Neural crest cell (in vitro differentiated cells): ENCODE measurements around the gene SASH1. TPM values are rescaled to one million over a fixed set of nuclear protein-coding genes. Genes with fewer than 3 reads are reported as not detected.

Experiments used
- DNase-seq: peaks from one replicate; pipeline ENCODE4 v3.0.0; 2021; ENCODE audit warnings: low read depth, mixed read lengths, low spot score
- H3K27ac Mint-ChIP-seq: one replicate; pipeline ENCODE4 v1.8.0; 2021; ENCODE audit warnings: mild to moderate bottlenecking, mixed read lengths; ENCODE audit not compliant: unreplicated experiment
- H3K27me3 Mint-ChIP-seq: 2 replicates; pipeline ENCODE4 v1.8.0; 2021; ENCODE audit warnings: low read depth, mild to moderate bottlenecking, mixed read lengths
- H3K36me3 Mint-ChIP-seq: 2 replicates; pipeline ENCODE4 v1.8.0; 2021; ENCODE audit warnings: low read depth, mild to moderate bottlenecking, mixed read lengths
- H3K4me1 Mint-ChIP-seq: 2 replicates; pipeline ENCODE4 v1.8.0; 2021; ENCODE audit warnings: mixed read lengths
- H3K4me3 Mint-ChIP-seq: one replicate; pipeline ENCODE4 v1.8.0; 2021; ENCODE audit warnings: mild to moderate bottlenecking, mixed read lengths
- H3K9me3 Mint-ChIP-seq: 2 replicates; pipeline ENCODE4 v1.8.0; 2021; ENCODE audit warnings: mixed read lengths
- total RNA-seq: library from RNA; stranded (reverse); gene quantifications from 2 replicates; pipeline ENCODE4 v1.2.1, GENCODE V29; 2021
- TF ChIP-seq, protein P1 (sequence below): fragments of 200-600 bp; sonication (generic); conservative IDR thresholded peaks from 2 replicates; pipeline ENCODE4 v1.5.0; 2021; ENCODE audit warnings: antibody characterized with exemption, mild to moderate bottlenecking

SASH1 gene
- total RNA-seq, 1 donor from 2014 or later, result 90.0 TPM

DNA sequence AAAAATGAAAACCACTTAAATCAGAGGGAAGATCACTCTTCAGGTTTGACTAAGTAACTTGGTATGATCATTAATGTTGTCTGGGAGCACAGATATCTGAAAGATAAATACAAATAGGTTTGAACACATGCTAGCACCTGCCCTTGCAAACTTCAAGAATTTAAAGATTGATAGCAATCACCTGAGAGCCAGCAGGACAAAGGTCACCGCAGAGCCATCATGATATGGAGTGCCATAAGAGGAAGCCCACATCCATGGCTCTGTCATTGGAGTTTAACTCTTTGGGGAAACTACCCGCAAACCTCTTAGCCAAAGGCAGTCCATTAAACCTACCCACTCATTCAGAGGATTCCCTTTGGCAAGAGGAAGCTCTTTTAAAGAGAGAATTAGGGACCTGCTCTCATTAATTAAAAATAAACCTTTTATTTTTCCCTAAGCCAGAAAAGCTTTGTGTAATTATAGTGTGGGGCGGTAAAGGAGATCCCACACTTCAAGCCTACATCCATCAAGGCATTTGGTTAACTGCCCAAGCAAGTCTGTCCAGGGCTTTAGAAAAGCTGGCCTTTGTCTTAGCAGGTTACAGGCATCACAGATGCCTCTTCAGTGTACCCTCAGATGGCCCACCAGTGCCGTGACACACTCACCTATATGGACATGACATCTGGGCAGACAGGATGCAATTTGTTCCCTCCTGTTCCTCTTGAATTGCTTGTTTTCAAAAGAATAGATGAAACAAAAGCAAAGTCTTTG, 73.0 kb downstream of the SASH1 start:
- H3K4me1 Mint-ChIP-seq, result peaks cover 29% of the 10 kb centered on the region
- no peak overlapping the region for H3K4me3 Mint-ChIP-seq
- no peak overlapping the region for H3K27ac Mint-ChIP-seq
- H3K9me3 Mint-ChIP-seq, result no peaks in the 10 kb centered on the region
- DNase-seq, result no peak
- no peaks in the 10 kb centered on the region for H3K27me3 Mint-ChIP-seq
- H3K36me3 Mint-ChIP-seq, result peaks cover 10% of the 10 kb centered on the region
- TF ChIP-seq, protein P1, sequence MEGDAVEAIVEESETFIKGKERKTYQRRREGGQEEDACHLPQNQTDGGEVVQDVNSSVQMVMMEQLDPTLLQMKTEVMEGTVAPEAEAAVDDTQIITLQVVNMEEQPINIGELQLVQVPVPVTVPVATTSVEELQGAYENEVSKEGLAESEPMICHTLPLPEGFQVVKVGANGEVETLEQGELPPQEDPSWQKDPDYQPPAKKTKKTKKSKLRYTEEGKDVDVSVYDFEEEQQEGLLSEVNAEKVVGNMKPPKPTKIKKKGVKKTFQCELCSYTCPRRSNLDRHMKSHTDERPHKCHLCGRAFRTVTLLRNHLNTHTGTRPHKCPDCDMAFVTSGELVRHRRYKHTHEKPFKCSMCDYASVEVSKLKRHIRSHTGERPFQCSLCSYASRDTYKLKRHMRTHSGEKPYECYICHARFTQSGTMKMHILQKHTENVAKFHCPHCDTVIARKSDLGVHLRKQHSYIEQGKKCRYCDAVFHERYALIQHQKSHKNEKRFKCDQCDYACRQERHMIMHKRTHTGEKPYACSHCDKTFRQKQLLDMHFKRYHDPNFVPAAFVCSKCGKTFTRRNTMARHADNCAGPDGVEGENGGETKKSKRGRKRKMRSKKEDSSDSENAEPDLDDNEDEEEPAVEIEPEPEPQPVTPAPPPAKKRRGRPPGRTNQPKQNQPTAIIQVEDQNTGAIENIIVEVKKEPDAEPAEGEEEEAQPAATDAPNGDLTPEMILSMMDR, result no peak

DNA sequence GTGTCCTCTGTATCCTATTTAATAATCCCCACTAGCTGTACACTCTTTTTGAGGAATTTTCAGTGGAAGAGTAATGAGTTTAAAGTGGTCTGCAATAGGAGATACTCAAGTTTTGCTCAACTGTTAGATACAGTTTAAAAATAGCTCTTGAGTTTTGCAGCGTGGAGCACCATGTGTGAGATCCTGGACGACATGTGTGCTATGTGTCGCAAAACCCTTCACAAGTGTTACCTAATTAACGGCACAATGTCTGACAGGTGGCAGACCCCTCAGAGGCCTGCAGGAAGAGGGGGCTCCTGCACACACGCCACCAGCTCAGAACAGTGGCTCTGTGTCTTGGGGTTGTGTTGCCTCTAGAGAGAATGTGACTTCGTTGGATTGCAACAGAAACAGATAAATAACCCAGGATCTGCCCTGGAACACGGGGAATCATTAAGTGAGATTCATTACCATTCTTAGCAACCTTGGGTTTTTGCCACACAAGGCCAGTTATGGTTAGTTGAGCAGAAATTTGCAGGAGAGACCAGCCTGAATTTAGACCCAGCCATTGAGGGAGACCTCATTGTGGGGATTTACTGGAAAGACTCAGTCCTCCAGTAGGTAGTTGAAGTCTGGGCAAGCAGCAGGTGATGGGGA, 73.8 kb downstream of the SASH1 start:
- Mint-ChIP-seq H3K4me3 (no peak overlapping the region), H3K27ac (no peak overlapping the region), H3K27me3 (no peaks in the 10 kb centered on the region), H3K9me3 (no peaks in the 10 kb centered on the region), H3K36me3 (peaks cover 10% of the 10 kb centered on the region), H3K4me1 (peaks cover 29% of the 10 kb centered on the region)
- TF ChIP-seq, protein P1, result no peak
- DNase-seq, result no peak

DNA sequence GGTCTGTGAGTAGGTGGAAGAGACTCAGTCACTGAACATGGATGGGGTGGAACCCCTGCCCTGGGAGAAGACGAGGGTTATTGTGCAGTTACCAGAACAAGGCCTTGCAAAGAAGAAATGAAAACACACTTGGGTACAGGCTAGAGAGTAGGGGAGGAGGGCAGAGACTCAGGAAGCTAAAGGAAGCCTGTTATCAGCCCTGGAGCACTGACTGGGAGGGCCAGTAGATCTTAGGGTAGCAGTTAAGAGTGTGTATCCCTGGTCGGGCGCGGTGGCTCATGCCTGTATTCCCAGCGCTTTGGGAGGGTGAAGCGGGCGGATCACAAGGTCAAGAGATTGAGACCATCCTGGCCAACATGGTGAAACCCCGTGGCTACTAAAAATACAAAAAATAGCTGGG, 74.4 kb downstream of the SASH1 start:
- no peak overlapping the region for H3K27ac Mint-ChIP-seq
- H3K27me3 Mint-ChIP-seq, result no peaks in the 10 kb centered on the region
- H3K9me3 Mint-ChIP-seq, result no peaks in the 10 kb centered on the region
- H3K36me3 Mint-ChIP-seq, result peaks cover 10% of the 10 kb centered on the region
- TF ChIP-seq, protein P1, result no peak
- no peak overlapping the region for H3K4me3 Mint-ChIP-seq
- DNase-seq, result no peak
- H3K4me1 Mint-ChIP-seq, result peaks cover 32% of the 10 kb centered on the region

DNA sequence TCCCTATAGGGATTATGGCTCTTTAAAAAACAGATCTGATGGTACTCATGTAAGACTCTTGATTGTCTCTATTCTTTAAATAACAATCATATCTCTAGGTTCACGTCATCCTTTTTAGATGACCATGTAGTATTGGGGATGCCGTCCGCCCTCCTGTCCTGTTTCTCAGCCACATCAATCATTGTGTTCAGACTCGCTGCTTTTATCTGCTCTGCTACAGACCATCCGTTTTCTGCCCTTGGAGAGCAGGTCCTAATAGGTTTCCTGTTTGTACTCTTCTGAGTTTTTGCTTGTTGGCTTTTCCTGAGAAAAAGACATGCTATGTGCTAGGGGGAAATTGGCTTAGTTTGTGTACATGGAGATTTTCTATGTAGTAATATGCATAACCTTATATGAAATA, 76.8 kb downstream of the SASH1 start:
- Mint-ChIP-seq H3K9me3 (no peaks in the 10 kb centered on the region), H3K4me1 (peaks cover 40% of the 10 kb centered on the region), H3K36me3 (peaks cover 11% of the 10 kb centered on the region), H3K27me3 (no peaks in the 10 kb centered on the region), H3K27ac (no peak overlapping the region), H3K4me3 (no peak overlapping the region)
- TF ChIP-seq, protein P1, result no peak
- no peak for DNase-seq

DNA sequence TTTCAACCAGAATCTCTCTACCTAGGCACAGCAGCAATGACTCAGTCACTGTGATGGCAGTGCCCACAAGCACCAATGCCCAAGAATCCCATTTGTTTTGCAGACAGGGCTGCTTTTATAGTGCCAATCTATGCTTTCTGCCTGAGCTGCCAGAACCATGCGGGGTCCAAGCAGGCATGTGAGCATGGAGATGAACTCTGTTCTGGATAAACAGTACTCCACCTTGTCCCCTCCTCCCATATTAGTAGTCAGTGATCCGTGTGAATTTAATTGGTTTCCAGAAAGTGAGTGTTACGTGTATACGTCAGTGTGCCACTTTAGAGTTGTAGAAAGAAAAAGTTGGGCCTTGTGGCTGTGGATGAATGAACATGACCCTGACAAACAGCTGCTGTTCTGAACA, 79.4 kb downstream of the SASH1 start:
- no peak overlapping the region for H3K27ac Mint-ChIP-seq
- H3K36me3 Mint-ChIP-seq, result peaks cover 10% of the 10 kb centered on the region
- no peak overlapping the region for H3K4me3 Mint-ChIP-seq
- DNase-seq, result no peak
- H3K4me1 Mint-ChIP-seq, result peaks cover 41% of the 10 kb centered on the region
- H3K27me3 Mint-ChIP-seq, result no peaks in the 10 kb centered on the region
- TF ChIP-seq, protein P1, result no peak
- H3K9me3 Mint-ChIP-seq, result no peaks in the 10 kb centered on the region
